ENCODE results near the gene OR5B17. TPM values are rescaled to one million over a fixed set of nuclear protein-coding genes. Genes with fewer than 3 reads are reported as not detected.
"Not testable (repeated sequence)": the region's sequence is repeated elsewhere in the genome, so short reads cannot be mapped to it uniquely, and the experiment has no call there.

Gene OR5B17
- total RNA-seq: not detected
- long read RNA-seq: 0 reads

DNA sequence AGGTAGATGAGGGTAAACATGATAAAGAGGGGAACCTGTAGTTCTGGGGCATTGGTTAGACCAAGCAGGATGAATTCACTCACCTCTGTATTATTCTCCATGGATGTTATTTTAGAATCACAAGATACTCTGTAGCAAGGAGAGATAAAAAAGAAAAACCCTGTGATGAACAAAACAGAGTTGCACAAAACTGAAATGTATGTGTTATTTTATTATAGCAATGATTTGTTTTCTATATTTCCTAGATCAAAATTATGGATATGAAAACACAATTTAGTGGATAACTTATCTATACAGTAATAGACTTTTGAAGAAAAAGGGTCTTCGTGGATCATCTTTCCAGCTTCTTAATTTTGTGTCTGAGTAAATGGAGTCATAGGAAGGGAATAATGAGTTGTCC is at the start of gene OR5B17:
Gene OR5B17, minus strand, starts transcription at position 101 of the 400 bp plus-strand sequence. Its CDS starts 0 bp downstream, at position 101.
- intact Hi-C loops (cut with DNase I, micrococcal nuclease): no loop called here
- DNase-seq (no peak), ATAC-seq (no peak)

DNA sequence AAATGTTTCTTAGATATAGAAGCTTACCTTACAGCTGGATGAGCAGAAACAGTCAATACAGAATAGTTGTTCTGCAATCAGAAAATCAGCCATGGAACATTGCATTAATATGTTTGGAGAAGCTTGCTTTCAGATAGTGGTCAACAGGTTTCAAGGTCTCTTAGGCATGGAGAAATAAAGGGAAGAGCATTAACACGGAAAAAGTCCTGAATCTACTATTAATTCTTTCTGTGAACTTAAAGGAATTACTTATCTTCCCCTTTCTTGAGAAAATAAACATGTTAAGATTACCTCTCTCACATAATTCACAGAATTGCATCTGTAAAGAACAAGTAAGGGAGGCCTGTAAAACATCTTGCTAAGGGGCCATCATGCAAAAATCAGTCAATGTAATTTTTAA is 47.9 kb upstream of the OR5B17 start, which contains the start of gene OR5B3:
Gene OR5B3, minus strand, starts transcription at position 101 of the 400 bp plus-strand sequence. CDS start 3,465 bp downstream, outside the sequence.
- ATAC-seq (no peak), DNase-seq (no peak)
- intact Hi-C loops (cut with DNase I, micrococcal nuclease): no loop called here

DNA sequence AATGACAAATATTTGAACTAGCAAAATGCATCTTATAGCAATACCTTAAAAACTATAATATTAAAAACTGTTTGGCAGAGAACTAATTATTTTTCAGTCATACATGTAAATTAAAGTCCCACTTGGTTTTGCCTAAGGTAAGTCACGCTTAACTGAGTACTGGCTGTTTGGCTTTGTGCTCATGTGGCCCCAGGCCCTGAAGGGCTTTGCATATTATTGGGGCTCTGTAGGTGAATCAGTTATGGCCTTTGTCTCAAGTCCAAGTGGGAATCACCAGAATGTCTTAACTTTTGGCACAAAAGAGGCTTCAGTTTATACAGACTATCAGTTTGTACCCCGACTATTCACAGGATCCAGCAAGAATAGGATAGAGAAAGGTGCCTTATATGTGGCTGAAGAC is 40.8 kb upstream of the OR5B17 start:
- ATAC-seq; intact Hi-C loops (cut with DNase I, micrococcal nuclease); DNase-seq: not testable (repeated sequence)

DNA sequence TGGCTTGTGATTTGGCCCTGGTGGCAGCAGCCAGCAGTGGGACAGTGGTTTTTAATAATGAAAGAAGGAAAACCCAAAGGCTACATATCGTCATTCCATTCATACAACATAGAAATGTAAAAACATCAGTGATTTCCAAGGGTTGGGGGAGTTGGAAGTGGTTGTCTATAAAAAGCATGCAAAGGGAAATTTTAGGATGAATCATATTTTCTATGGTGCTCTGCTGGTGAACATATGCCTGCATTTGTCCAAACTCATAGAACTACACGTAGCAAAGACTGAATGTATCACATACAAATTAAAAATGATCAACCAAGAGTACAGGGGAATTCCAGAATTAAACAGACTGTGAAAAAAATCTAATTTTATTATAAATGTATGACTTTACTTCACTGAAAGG is 36.7 kb upstream of the OR5B17 start:
- ATAC-seq (no peak), DNase-seq (no peak)
- intact Hi-C loops (cut with DNase I, micrococcal nuclease): no loop called here

DNA sequence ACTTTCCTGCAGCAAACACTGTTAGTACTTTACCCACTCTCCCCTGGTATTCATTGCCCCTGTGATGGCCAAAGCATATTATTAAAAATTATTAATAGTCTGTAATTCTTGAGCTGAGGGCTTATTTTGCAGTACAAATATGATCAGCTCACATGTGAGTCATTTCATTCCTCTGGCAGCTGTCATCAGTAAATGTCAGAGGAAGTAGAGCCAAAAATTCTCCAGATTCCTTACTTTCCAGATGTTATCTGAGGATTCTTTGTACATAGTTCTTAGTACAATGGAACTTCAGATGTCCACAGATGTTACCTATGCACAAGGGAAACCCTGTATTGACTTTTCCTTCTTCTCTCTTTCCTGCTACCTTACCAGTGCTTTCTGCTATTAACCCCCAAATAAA is 35.3 kb upstream of the OR5B17 start:
- intact Hi-C loops (cut with DNase I, micrococcal nuclease): no loop called here
- DNase-seq (no peak), ATAC-seq (no peak)

DNA sequence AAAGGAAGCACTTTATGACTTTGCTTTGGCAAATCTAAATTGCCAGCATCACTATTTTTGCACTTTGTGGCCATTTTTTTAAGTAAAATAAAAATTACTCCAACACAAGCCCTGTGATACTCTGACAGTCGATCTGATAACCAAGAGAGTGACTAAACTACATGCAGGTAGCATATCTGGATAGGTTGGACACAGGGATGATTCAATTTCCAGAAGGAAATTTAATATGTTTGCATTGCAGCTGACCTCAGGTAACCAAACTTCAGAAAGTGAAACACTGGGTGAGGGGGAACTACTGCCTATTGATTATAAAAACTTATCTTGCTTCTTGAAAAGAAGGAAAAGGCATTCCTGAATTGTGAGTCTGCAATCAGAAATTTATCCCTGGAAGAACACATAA is 33.9 kb upstream of the OR5B17 start:
- DNase-seq (no peak), ATAC-seq (no peak)
- intact Hi-C loops (cut with DNase I, micrococcal nuclease): no loop called here

DNA sequence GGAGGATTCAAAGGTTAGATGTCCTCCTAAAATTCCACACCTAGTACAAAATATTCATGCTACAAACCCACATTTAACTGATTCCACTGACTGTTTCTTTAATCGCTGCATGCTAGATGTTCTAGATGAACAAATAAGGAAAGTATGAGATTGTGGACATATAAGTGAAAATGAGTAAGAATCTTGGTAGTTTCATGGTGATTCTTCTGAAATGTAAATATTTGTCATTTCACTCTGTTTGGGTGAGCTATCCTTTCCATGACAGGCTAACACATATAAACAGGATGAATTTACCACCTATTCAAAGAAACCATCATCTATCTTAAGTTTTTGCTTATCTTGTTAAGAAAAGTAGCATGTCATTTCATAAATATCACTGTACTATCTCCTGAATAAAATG is 33.0 kb upstream of the OR5B17 start:
- intact Hi-C loops (cut with DNase I, micrococcal nuclease): no loop called here
- DNase-seq (no peak), ATAC-seq (no peak)

DNA sequence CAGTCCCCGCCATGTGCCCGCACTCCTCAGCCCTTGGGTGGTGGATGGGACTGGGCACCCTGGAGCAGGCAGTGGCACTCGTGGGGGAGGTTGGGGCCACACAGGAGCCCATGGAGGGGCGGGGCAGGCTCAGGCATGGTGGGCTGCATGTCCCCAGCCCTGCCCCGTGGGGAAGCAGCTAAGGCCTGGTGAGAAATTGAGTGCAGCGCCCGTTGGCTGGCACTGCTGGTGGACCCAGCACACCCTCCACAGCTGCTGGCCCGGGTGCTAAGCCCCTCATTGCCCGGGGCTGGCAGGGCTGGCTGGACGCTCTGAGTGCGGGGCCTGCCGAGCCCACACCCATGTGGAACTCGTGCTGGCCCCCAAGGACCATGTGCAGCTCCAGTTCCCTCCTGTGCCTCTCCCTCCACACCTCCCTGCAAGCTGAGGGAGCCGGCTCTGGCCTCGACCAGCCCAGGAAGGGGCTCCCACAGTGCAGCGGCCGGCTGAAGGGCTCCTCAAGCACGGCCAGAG is 31.7 kb upstream of the OR5B17 start:
- ATAC-seq (no peak), DNase-seq (no peak)
- intact Hi-C loops (cut with DNase I, micrococcal nuclease): no loop called here

DNA sequence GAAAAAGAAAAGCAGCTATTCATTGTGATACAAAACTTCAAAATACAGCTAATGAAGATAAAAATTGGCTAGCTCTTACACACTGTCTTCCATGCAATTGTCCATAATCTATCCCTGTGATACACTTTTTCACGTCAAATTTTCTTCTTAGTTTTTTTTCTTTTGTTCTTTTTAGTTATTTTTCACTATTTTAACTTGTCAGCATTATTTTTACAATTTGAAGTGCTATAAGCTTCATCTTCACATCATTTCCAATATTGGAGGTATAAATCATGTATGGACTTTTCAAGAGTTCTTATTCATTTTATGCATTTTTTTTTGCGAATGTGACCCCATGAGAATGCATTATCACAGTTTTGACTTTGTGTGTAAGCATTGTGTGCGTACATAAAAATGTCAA is 4.1 kb downstream of the OR5B17 start:
- no peak for ATAC-seq
- no peak for DNase-seq
- intact Hi-C loops (cut with DNase I, micrococcal nuclease): no loop called here

DNA sequence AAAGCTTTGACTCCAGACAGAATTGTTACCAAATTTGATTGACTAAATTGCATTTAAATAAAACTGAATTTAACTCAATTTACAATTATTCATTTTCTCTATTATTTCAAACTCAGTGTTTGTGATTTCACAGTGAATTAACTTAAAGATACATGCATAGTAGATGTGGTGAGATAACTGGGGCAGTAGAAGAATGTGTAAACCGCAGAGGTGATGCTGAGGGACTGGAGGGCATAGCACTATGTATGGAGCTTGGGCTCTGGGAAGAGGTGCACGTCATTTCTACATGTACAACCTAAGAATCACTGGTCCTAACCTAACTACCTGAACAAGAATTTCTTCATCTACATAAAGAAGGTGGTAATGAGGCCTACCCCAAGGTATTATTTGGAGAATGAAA is 13.7 kb downstream of the OR5B17 start:
- ATAC-seq (no peak), DNase-seq (no peak)
- intact Hi-C loops (cut with DNase I, micrococcal nuclease): no loop called here

DNA sequence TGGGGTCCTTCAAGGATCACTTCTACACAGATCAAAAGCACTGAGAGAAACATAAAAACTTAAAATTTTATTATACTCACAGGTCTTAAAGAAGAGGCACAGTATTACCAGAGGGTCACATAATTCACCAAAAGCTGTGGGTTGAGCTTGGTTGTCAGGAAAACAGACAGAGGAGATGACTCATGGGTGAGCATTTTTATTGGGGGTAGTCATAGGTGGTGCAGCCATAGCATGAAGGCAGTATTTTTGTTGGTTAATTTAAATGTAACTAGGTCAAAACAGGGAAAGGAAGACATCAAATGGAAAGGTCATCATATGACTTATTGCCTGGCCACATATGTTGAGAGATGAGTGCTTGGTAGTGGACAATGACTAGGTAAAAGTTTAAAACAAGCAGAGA is 24.2 kb downstream of the OR5B17 start:
- ATAC-seq: no peak
- no peak for DNase-seq
- intact Hi-C loops (cut with DNase I, micrococcal nuclease): no loop called here

DNA sequence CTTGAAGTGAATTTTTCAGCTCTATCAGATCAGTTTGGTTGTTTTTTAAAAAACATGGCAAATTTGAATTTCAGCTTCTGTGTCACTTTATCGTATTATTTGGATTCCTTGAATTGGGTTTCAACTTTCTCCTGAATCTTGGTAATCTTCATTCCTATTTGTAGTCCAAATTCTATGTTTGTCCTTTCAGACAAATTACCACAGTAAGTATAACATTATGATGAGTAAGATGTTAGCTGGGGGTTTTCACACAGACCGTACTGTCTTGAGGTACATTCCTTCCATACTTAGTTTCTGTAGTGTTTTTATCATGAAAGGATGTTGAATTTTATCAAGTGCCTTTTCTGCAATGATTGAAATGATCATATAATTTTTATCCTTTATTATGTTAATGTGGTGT is 28.0 kb downstream of the OR5B17 start:
- DNase-seq (no peak), ATAC-seq (no peak)
- intact Hi-C loops (cut with DNase I, micrococcal nuclease): no loop called here

DNA sequence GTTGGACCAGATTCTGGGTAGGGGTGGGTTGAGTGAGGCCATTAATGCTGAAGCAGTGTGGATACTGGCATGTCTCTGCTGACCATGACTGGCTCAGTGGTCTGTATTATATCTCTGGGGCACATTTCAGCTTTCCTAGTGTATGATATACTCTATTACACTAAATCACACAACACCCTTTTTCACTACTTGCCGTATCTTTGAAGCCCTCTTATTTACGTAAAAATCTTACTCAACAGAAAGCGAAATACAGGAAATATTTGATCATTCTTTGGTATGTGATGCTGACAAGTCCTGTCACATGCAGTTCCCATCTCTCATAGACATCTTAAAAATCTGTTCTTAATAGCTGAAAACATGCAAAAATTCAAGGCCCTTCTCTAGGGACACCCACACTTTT is 40.3 kb downstream of the OR5B17 start:
- ATAC-seq (no peak), DNase-seq (no peak)
- intact Hi-C loops (cut with DNase I, micrococcal nuclease): no loop called here

DNA sequence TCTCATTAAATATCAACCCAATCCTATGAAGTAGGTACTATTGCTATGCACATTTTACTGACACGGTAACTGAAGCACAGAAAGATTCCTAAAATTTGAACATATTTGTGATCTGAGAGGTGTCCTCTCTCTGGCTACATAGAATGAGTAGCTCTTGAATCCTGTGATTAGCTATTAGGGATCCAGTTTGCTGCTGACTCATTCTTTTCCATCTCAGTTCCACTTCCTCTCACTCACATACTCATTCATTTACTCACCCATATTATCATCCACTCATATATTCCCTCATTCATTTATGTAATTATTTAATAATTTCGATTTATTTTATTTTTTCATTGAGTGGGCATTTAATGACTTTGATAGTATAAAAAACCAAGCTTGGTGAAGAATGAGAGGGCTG is 42.7 kb downstream of the OR5B17 start:
- ATAC-seq (no peak), DNase-seq (no peak)
- intact Hi-C loops (cut with DNase I, micrococcal nuclease): no loop called here

Other genes with a start within 250 kb of the OR5B17 start
- gene OR9I1, start 233.5 kb downstream of the OR5B17 start, total RNA-seq: not detected
- gene OR9Q2, start 170.0 kb downstream of the OR5B17 start, total RNA-seq: not detected
- gene OR1S2, start 154.9 kb downstream of the OR5B17 start, total RNA-seq: not detected
- gene OR1S1, start 146.3 kb downstream of the OR5B17 start, total RNA-seq: not detected
- under 1 TPM in 1 of 2 donors, not detected in 1; 0.27 TPM for gene OR10Q1, start 130.2 kb downstream of the OR5B17 start, total RNA-seq
- gene OR10W1, start 90.8 kb downstream of the OR5B17 start, total RNA-seq: not detected
- not detected for gene OR5B3, start 47.8 kb upstream of the OR5B17 start, total RNA-seq
- not detected for gene OR5B2, start 69.1 kb upstream of the OR5B17 start, total RNA-seq
- gene OR5B12, start 83.2 kb upstream of the OR5B17 start, total RNA-seq: not detected
- gene OR5B21, start 149.0 kb upstream of the OR5B17 start, total RNA-seq: not detected
- gene LPXN, start 216.8 kb upstream of the OR5B17 start, total RNA-seq: 10 to 100 TPM in 1 of 2 donors, 1 to 10 TPM in 1; 9.3 to 13.3 TPM
- gene ZFP91, start 220.0 kb upstream of the OR5B17 start, total RNA-seq: 10 to 100 TPM; 73.9 to 77.7 TPM

Data from left colon (tissue), 2 donors.